Glomerular visceral epithelial cell (primary cell): ENCODE results near the gene ERN2.
"Not testable (repeated sequence)": the region's sequence is repeated elsewhere in the genome, so short reads cannot be mapped to it uniquely, and the experiment has no call there.

ENCODE experiments used
- DNase-seq: peaks from one replicate; pipeline ENCODE4 v3.0.0-alpha.2; 2016; ENCODE audit errors: extremely low spot score

Gene ERN2

GRCh38 chr16:23722613-23723240, 9.7 kb upstream of the ERN2 start:
- DNase-seq: not testable (repeated sequence)

- DNase-seq: no peak
Observed at GRCh38 chr16:23716484-23716883, 3.5 kb upstream of the ERN2 start.

- DNase-seq: no peak
Observed at GRCh38 chr16:23711785-23712184, 1.2 kb downstream of the ERN2 start.

GRCh38 chr16:23710504-23710903, 2.5 kb downstream of the ERN2 start:
- DNase-seq: no peak

GRCh38 chr16:23710008-23710407, 3.0 kb downstream of the ERN2 start:
- no peak for DNase-seq

GRCh38 chr16:23709536-23709935, 3.5 kb downstream of the ERN2 start:
- no peak for DNase-seq

GRCh38 chr16:23706439-23706838, 6.6 kb downstream of the ERN2 start:
- no peak for DNase-seq

- DNase-seq: no peak
Observed at GRCh38 chr16:23705517-23705902, 7.5 kb downstream of the ERN2 start.

- DNase-seq: no peak
Observed at GRCh38 chr16:23704772-23705516, 8.1 kb downstream of the ERN2 start.

GRCh38 chr16:23702951-23703350, 10.1 kb downstream of the ERN2 start:
- DNase-seq: no peak

GRCh38 chr16:23701045-23701444, 12.0 kb downstream of the ERN2 start:
- no peak for DNase-seq

- DNase-seq: no peak
Observed at GRCh38 chr16:23700509-23700908, 12.5 kb downstream of the ERN2 start.

- no peak for DNase-seq
Observed at GRCh38 chr16:23700093-23700492, 12.9 kb downstream of the ERN2 start.

- DNase-seq: no peak
Observed at GRCh38 chr16:23699100-23699499, 13.9 kb downstream of the ERN2 start.

GRCh38 chr16:23695756-23696155, 17.3 kb downstream of the ERN2 start:
- no peak for DNase-seq

- peak; percentile 65 for DNase-seq
Observed at GRCh38 chr16:23694644-23695373, 18.2 kb downstream of the ERN2 start.

- DNase-seq: no peak
Observed at GRCh38 chr16:23694265-23694643, 18.8 kb downstream of the ERN2 start.

GRCh38 chr16:23692190-23692837, 20.7 kb downstream of the ERN2 start:
- no peak for DNase-seq

- peak; percentile 62 for DNase-seq
Observed at GRCh38 chr16:23691483-23692189, 21.4 kb downstream of the ERN2 start.

- DNase-seq: no peak
Observed at GRCh38 chr16:23690771-23691482, 22.1 kb downstream of the ERN2 start.
